Measurements from ENCODE around the gene CCL28. TPM values are rescaled to one million over a fixed set of nuclear protein-coding genes. Genes with fewer than 3 reads are reported as not detected.
"Not testable (repeated sequence)": the region's sequence is repeated elsewhere in the genome, so short reads cannot be mapped to it uniquely, and the experiment has no call there.

Gene CCL28
- total RNA-seq, 1 experiment from 2014 or later, result 1.6 TPM

DNA sequence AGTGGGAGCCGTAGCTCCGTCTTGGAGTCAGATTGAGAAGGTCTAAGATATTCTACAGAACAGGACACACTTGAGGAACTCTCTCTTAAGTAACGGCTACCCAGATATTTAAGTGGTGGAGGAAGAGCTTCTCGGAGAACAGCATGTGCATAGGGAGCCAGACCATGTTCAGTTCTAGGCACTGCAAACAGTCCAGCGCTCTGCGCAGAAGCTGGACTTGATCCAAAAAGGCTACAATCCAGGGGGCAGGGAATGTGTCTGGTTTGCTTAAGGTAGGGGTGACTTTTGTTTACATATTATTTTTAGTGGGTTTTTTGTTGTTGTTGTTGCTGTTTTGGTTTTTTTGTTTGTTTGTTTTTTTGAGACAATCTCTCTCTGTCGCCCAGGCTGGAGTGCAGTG lies 16.8 kb upstream of the CCL28 start:
- Mint-ChIP-seq H3K36me3 (ENCODE audit: insufficient read depth, unreplicated experiment) (no peaks in the 10 kb centered on the region), H3K4me3 (ENCODE audit: unreplicated experiment) (no peak overlapping the region), H3K9me3 (ENCODE audit: unreplicated experiment) (no peaks in the 10 kb centered on the region), H3K27me3 (ENCODE audit: insufficient read depth, unreplicated experiment) (no peaks in the 10 kb centered on the region), H3K4me1 (ENCODE audit: insufficient read depth, unreplicated experiment) (peaks cover 58% of the 10 kb centered on the region), H3K27ac (ENCODE audit: low read depth, unreplicated experiment) (peak overlapping the region; percentile 84)
- intact Hi-C loops (cut with micrococcal nuclease), result no loop called here
- TF ChIP-seq, protein P1, sequence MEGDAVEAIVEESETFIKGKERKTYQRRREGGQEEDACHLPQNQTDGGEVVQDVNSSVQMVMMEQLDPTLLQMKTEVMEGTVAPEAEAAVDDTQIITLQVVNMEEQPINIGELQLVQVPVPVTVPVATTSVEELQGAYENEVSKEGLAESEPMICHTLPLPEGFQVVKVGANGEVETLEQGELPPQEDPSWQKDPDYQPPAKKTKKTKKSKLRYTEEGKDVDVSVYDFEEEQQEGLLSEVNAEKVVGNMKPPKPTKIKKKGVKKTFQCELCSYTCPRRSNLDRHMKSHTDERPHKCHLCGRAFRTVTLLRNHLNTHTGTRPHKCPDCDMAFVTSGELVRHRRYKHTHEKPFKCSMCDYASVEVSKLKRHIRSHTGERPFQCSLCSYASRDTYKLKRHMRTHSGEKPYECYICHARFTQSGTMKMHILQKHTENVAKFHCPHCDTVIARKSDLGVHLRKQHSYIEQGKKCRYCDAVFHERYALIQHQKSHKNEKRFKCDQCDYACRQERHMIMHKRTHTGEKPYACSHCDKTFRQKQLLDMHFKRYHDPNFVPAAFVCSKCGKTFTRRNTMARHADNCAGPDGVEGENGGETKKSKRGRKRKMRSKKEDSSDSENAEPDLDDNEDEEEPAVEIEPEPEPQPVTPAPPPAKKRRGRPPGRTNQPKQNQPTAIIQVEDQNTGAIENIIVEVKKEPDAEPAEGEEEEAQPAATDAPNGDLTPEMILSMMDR (IDR thresholded peaks at IDR 0.05; ENCODE audit: unreplicated experiment), result no peak
- ChIA-PET POLR2A (interaction anchor here (0.6 to 7.0 kb wide), 10 partner anchors 8 to 571 kb away, joined by 3 to 113 read pairs (median 4); partner anchors contain the start of genes C5orf34, HMGCS1 and TMEM267), CTCF (interaction anchor here (0.6 to 2.9 kb wide), 7 partner anchors 17 to 870 kb away, joined by 3 to 26 read pairs (median 4); partner anchors contain the start of genes CCL28 and TMEM267)
- no peak for DNase-seq (ENCODE audit: unreplicated experiment)
- BruUV-seq (replicated peaks), result no TSS peak

DNA sequence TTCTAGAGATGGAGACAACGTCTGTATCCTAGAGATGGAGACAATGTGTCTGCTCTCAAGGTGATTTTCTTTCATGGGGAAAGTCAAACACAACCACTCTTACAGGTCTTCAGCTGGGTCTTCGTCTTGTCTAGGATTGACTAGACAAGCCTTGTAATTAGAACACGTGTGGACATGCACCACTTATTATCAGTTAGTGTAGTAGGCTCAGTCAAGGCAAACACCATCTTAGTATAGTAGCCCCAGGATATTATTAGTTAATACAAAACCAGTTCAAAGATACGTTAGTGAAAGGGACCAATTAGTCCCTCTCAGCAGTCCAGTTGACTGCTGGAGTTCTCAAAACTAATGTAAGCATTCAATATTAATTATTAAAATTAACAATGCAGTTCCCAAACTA lies 15.1 kb upstream of the CCL28 start:
- Mint-ChIP-seq H3K27ac (ENCODE audit: low read depth, unreplicated experiment) (peak overlapping the region; percentile 84), H3K4me1 (ENCODE audit: insufficient read depth, unreplicated experiment) (peaks cover 52% of the 10 kb centered on the region), H3K9me3 (ENCODE audit: unreplicated experiment) (no peaks in the 10 kb centered on the region), H3K4me3 (ENCODE audit: unreplicated experiment) (no peak overlapping the region), H3K36me3 (ENCODE audit: insufficient read depth, unreplicated experiment) (no peaks in the 10 kb centered on the region), H3K27me3 (ENCODE audit: insufficient read depth, unreplicated experiment) (no peaks in the 10 kb centered on the region)
- no TSS peak for BruUV-seq (replicated peaks)
- no peak for DNase-seq (ENCODE audit: unreplicated experiment)
- POLR2A ChIA-PET, result interaction anchor here (1.0 to 7.0 kb wide), 5 partner anchors 14 to 114 kb away, joined by 3 to 113 read pairs (median 5); partner anchors contain the start of genes HMGCS1 and TMEM267
- TF ChIP-seq, protein P1 (IDR thresholded peaks at IDR 0.05; ENCODE audit: unreplicated experiment), result no peak
- intact Hi-C loops (cut with micrococcal nuclease), result no loop called here
- CTCF ChIA-PET, result interaction anchor here (0.6 to 2.8 kb wide), 5 partner anchors 39 to 515 kb away, joined by 3 to 30 read pairs (median 4); partner anchors contain the start of gene TMEM267

DNA sequence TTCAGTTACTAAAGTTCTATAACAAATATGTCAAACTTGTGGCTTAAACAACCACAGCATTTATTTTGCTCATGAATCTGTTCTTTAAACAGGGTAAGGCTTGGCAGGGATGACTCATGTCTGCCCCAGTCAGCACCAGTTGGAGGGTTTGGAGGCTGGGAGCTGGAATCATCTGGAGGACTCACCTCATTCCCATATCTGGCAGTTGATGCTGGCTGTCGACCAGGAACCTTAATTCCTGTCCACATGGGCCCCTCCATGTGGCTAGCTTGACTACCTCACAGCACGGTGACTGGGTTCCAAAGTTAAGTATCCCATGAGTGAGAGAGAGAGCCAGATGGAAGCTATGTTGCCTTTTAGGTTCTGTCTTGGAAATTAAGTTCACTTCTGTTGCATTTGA lies 13.8 kb upstream of the CCL28 start:
- DNase-seq (ENCODE audit: unreplicated experiment), result peak; percentile 97
- TF ChIP-seq, protein P1 (IDR thresholded peaks at IDR 0.05; ENCODE audit: unreplicated experiment), result no peak
- ChIA-PET CTCF (interaction anchor here (0.7 to 2.8 kb wide), 5 partner anchors 25 to 320 kb away, joined by 4 to 30 read pairs (median 6); partner anchors contain the start of gene TMEM267), POLR2A (interaction anchor here (0.7 to 7.0 kb wide), 10 partner anchors 8 to 305 kb away, joined by 3 to 113 read pairs (median 4); partner anchors contain the start of genes C5orf34, HMGCS1 and TMEM267)
- peaks cover 52% of the 10 kb centered on the region for H3K4me1 Mint-ChIP-seq (ENCODE audit: insufficient read depth, unreplicated experiment)
- intact Hi-C loops (cut with micrococcal nuclease), result no loop called here
- no peak overlapping the region for H3K4me3 Mint-ChIP-seq (ENCODE audit: unreplicated experiment)
- no peaks in the 10 kb centered on the region for H3K27me3 Mint-ChIP-seq (ENCODE audit: insufficient read depth, unreplicated experiment)
- H3K9me3 Mint-ChIP-seq (ENCODE audit: unreplicated experiment), result no peaks in the 10 kb centered on the region
- no peaks in the 10 kb centered on the region for H3K36me3 Mint-ChIP-seq (ENCODE audit: insufficient read depth, unreplicated experiment)
- BruUV-seq (replicated peaks), result no TSS peak
- H3K27ac Mint-ChIP-seq (ENCODE audit: low read depth, unreplicated experiment), result peak overlapping the region; percentile 84

DNA sequence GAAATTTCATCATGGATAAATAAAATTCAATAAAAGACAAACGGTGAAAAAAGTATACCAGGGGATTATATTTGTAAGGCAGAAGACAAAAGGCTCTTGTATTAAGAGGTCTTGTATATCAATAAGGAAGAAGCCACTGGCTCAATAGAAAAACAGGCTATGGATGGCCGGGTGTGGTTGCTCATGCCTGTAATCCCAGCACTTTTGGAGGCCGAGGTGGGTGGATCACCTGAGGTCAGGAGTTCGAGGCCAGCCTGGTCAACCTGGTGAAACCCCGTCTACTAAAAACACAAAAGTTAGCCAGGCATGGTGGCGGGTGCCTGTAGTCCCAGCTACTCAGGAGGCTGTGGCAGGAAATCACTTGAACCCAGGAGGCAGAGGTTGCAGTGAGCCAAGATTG lies 10.9 kb upstream of the CCL28 start:
- POLR2A ChIA-PET, result interaction anchor here (5.5 kb wide), 1 partner anchor 60 kb away, joined by 68 read pairs; the partner anchor contains the start of gene TMEM267
- DNase-seq (ENCODE audit: unreplicated experiment); H3K27ac Mint-ChIP-seq (ENCODE audit: low read depth, unreplicated experiment); H3K36me3 Mint-ChIP-seq (ENCODE audit: insufficient read depth, unreplicated experiment); H3K9me3 Mint-ChIP-seq (ENCODE audit: unreplicated experiment); H3K4me3 Mint-ChIP-seq (ENCODE audit: unreplicated experiment); BruUV-seq (replicated peaks); H3K27me3 Mint-ChIP-seq (ENCODE audit: insufficient read depth, unreplicated experiment); intact Hi-C loops (cut with micrococcal nuclease): not testable (repeated sequence)
- CTCF ChIA-PET, result interaction anchor here (4.9 kb wide), 1 partner anchor 62 kb away, joined by 22 read pairs; the partner anchor contains the start of gene TMEM267
- peaks cover 41% of the 10 kb centered on the region for H3K4me1 Mint-ChIP-seq (ENCODE audit: insufficient read depth, unreplicated experiment)
